H1 (cell line): ENCODE data around the gene SLFN5. TPM values are rescaled to one million over a fixed set of nuclear protein-coding genes. Genes with fewer than 3 reads are reported as not detected.

Source experiments
- BCL11A ChIP-seq, 2 experiments: IDR thresholded peaks; one replicate each; pipeline ENCODE4 v1.6.1; 2011; ENCODE audit warnings: low read depth in 2 of 2, low read length in 2 of 2, mild to moderate bottlenecking in 2 of 2
- EP300 ChIP-seq, 2 experiments: IDR thresholded peaks; 1 replicate in 1 of 2; 2 replicates in 1 of 2; pipeline ENCODE4 v1.6.1; 2011 to 2012; ENCODE audit warnings: low read depth in 2 of 2, low read length in 2 of 2, mild to moderate bottlenecking in 2 of 2, borderline replicate concordance in 1 of 2, inconsistent platforms in 1 of 2, moderate library complexity in 1 of 2
- GTF2F1 ChIP-seq: IDR thresholded peaks from 2 replicates; pipeline ENCODE4 v1.6.1; 2012; ENCODE audit warnings: low read depth, low read length, improper control_type of control experiment, borderline replicate concordance
- KDM1A ChIP-seq: fragments of 200-600, 300-600 bp; sonication (generic); IDR thresholded peaks from 2 replicates; pipeline ENCODE4 v1.7.1; 2016; ENCODE audit warnings: mild to moderate bottlenecking, low read length, borderline replicate concordance
- SP2 ChIP-seq: IDR thresholded peaks from 2 replicates; pipeline ENCODE4 v1.6.1; 2012; ENCODE audit warnings: mild to moderate bottlenecking, low read length, inconsistent platforms
- TAF7 ChIP-seq: optimal IDR thresholded peaks from 2 replicates; pipeline ENCODE3; 2011; ENCODE audit warnings: low read depth, mild to moderate bottlenecking, inconsistent platforms, low read length, moderate library complexity, borderline replicate concordance
- TBP ChIP-seq: IDR thresholded peaks from 2 replicates; pipeline ENCODE4 v1.6.1; 2011; ENCODE audit warnings: low read depth, low read length, improper control_type of control experiment
- polyA plus RNA-seq, 7 experiments: library from polyadenylated mRNA; depleted of rRNA in 3 of 7; stranded (reverse) in 5 of 7; unstranded in 2 of 7; fragments of >200 nt in 5 of 7; fragments of 200-250 nt in 2 of 7; gene quantifications; 1 replicate in 5 of 7; 2 replicates in 1 of 7; 4 replicates in 1 of 7; pipeline versions ENCODE4 v1.2.1 to v1.2.3, GENCODE V29; 2011 to 2013; ENCODE audit warnings: missing spikeins in 2 of 7, mixed read lengths in 2 of 7
- total RNA-seq: library from RNA; stranded (reverse); fragmentation: NEBNext Ultra II Directional; extraction: Animal tissue kit (Norgen Biotek cat#: 25700); gene quantifications from 2 replicates; pipeline ENCODE4 v1.2.1, GENCODE V29; 2021

The SLFN5 gene
- total and polyA plus RNA-seq, 2 of the 8 experiments (the other 6 are each of a cell fraction or from before 2014, with no cell fraction given): 0.86 to 3.0 TPM

DNA sequence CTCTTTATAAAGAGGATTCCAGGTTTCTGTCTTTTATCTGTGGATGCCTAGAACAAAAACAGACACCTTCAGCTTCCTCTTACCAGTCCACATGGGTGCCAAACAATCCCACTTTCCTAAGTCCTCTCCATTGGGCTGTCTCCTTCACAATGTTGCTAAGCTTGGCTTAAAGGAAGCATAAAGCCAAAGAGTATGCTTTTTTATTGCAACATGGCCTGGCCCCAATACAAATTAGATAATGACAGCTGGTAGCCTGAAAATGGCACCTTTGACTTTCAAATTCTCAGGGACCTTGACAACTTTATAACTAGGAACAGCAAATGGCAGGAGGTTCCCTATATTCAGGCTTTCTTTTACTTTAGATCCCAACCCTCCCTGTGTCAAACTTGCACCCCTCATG is 55.8 kb downstream of the SLFN5 start (continued):
- no peak for TF ChIP-seq TBP
- no peak for TF ChIP-seq KDM1A
- TF ChIP-seq BCL11A (IDR thresholded peaks at IDR 0.05; ENCODE audit: low read depth in 2 of 2, low read length in 2 of 2): no peak
- no peak for TF ChIP-seq GTF2F1
- no peak for TF ChIP-seq TAF7
- no peak for TF ChIP-seq EP300 (IDR thresholded peaks at IDR 0.05; ENCODE audit: borderline replicate concordance in 1 of 2, low read depth in 2 of 2, low read length in 2 of 2)
- TF ChIP-seq SP2: no peak
